KOPT-K1 (cell line): ENCODE data around the gene CD209.

ENCODE experiments used
- H3K27ac ChIP-seq: fragments of 200-600 bp; sonication (generic); 2 replicates; pipeline ENCODE4 v1.5.1; 2016; ENCODE audit warnings: antibody characterized with exemption, mild to moderate bottlenecking, low read depth, low read length; ENCODE audit not compliant: poor library complexity, severe bottlenecking
- H3K36me3 ChIP-seq: fragments of 200-600 bp; sonication (generic); 2 replicates; pipeline ENCODE4 v1.5.1; 2017; ENCODE audit warnings: antibody characterized with exemption, mild to moderate bottlenecking, low read length, moderate library complexity; ENCODE audit not compliant: insufficient read depth
- H3K9me3 ChIP-seq: fragments of 200-600 bp; sonication (generic); 2 replicates; pipeline ENCODE4 v1.5.1; 2017; ENCODE audit warnings: antibody characterized with exemption, low read length, mild to moderate bottlenecking; ENCODE audit not compliant: insufficient read depth, poor library complexity, severe bottlenecking

CD209 gene

DNA sequence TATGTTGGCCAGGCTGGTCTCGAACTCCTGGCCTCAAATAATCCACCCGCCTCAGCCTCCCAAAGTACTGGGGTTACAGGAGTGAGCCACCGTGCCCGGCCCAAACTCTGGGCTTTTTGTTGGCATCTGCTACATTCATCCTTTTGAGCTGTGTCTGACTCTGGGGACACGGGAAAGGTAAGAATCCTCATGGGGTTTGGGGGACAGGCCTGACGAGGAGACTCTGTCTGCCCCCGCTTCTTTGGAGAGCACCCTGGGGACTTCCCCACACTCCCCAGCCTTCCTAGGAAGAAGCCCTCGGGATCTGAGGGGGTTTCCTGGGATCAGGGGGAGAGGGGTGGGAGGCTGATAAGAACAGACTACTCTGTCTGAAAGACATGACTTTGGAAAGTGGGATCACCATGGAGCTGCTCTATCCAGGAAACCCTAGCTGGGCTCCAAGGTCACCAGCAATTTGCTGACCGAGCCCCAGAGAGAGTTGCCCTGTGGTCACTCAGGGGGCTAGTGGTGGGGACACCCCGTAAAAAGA is 37.3 kb downstream of the CD209 start:
- H3K9me3 ChIP-seq = no peaks in the 10 kb centered on the region
- H3K36me3 ChIP-seq = no peaks in the 10 kb centered on the region
- H3K27ac ChIP-seq = no peak overlapping the region

DNA sequence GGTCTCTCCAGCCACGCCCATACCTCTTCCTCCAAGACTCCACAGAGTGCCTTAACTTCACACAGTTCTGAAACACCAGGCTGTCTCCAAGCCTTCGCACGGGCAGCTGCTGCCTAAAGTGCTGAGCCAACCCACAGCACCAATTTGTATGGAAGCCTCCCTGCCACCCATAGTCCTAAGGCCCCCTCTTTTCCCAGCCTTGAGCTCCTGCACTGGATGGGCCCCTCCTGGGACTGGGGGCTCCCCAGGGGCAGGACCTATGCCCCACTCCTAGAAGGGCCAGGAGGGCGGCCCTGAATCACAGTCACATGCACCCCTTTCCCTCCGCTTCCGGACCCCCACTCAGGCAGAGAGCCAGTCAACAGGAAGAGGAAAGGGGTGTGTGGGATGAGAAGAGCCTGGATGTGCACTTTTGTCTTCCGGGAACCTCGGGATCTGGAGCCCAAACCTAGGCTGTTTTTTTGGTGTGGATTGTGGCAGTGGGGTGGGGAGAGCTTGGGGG is 40.3 kb downstream of the CD209 start:
- Histone ChIP-seq H3K27ac (no peak overlapping the region), H3K9me3 (no peaks in the 10 kb centered on the region), H3K36me3 (no peaks in the 10 kb centered on the region)

DNA sequence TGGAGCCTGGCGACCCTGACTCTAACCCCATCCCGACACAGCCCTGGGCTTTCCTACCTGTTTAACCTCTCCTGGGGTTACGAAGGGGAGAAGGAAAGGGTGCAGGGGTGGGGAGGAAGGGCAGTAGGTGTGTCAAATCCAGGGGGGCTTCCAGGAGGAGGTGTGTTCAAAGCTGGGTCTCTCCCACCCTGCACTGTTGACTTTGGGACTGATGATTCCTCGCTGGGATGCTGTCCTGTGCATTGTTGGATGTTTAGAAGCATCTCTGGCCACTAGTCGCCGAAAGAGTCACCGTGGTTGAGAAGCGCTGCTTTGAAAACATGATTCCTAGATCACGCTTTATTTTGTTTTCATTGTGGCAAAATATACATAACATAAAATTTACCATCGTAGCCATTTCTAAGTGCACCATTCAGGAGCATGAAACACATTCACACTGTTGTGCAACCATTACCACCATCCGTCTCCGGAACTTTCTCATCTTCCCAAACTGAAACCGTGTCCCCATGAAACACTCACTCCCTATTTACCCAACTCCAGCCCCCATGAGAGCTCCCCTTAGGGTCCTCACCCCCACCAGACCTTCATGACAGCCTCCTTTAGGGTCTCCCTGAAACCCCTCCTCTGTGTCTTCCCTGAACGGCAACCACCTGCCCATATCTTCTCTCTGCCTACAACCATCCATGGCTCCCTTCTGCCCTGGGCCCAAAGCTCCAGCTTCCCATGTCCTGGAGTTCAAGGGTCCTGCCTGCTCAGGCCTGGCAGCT is 41.0 kb downstream of the CD209 start:
- no peaks in the 10 kb centered on the region for H3K36me3 ChIP-seq
- peak overlapping the region; percentile 31 for H3K27ac ChIP-seq
- H3K9me3 ChIP-seq = no peaks in the 10 kb centered on the region

DNA sequence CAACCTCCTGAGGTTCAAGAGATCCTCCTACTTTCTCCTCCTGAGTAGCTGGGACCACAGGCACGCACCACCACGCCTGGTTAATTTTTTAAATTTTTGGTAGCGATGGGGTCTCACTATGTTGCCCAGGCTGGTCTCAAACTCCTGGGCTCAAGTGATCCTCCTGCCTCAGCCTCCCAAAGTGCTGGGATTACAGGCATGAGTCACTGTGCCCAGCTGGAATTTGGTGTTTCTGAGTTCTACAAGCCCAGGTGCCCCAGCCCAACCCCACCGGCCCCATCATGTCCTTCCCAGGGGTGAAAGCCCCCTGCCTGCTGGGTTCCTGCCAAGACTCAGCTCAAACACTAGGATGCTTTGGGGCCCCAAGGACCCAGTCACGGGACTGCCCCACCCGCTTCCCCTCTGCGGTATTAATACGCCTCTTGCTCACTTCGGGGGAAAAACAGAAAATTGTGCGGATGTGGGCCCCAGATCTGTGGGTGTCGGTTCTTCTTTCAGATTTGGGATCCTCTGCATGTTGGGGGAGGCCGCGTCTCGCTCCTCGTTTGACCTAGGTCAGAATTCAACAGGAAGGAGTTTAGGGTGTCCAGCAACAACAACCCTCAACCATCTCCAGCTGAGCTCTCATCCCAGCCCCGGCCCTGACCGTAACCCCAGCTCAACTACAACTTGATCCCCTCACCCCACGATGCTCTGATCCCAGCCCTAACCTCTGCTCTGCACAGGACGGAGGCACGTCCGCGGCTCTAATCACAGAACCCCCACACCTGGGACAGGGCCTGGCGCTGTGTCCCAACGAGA is 41.7 kb downstream of the CD209 start:
- Histone ChIP-seq H3K36me3 (no peaks in the 10 kb centered on the region), H3K27ac (peak overlapping the region; percentile 31), H3K9me3 (no peaks in the 10 kb centered on the region)

DNA sequence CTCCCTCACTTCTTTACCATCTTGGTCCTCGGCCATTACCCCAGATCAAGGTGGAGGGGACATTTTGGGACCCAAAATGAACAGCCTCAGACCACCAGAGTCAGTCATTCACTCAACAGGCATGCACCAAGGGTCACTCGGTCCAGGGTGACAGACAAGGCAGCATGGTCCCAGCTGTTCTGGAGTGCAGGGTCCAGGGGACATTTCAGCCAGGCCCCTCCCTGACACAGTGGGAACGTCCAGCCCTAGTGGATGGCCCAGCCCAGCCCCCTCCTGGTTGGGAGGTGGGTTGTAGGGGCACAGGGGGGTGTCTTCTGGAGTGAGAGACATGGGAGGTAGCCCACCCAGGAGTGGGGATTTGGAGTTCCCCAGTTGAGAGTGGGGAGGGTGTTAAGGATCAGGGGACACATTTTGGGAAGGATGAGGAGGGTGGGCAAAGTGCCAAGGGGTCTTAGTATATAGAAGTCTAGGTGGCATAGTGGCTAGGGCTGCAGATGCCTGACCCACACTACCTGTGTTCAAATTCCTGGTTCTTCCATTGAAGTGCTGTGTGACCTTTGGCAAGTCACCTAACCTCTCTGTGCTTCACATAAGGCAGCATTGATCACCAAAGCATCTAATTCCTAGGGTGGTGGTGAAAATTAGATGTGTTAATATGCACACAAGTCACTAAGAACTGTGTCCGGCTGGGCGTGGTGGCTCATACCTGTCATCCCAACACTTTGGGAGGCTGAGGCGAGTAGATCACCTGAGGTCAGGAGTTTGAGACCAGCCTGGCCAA is 42.9 kb downstream of the CD209 start:
- no peaks in the 10 kb centered on the region for H3K9me3 ChIP-seq
- no peak overlapping the region for H3K27ac ChIP-seq
- no peaks in the 10 kb centered on the region for H3K36me3 ChIP-seq

DNA sequence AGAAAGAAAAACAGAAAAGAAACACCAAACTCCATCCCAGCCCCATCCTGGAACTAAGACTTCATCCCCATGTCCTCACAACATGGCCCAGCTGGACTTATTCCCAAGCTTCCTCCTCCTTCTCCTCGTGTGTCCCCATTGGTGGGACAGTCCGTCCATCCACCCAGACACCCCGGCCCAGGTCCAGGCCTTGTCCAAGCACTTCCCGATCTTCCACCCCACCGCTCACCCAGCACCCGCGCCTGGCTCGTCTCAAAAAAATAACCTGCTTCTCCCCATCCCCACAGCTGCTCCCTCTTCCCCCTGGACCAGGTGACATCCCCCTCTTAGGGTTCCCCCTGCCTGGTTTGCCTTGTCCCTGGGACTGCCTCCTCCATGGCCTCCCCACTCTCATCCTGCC is 44.0 kb downstream of the CD209 start:
- H3K36me3 ChIP-seq = no peaks in the 10 kb centered on the region
- H3K27ac ChIP-seq = no peak overlapping the region
- no peaks in the 10 kb centered on the region for H3K9me3 ChIP-seq

DNA sequence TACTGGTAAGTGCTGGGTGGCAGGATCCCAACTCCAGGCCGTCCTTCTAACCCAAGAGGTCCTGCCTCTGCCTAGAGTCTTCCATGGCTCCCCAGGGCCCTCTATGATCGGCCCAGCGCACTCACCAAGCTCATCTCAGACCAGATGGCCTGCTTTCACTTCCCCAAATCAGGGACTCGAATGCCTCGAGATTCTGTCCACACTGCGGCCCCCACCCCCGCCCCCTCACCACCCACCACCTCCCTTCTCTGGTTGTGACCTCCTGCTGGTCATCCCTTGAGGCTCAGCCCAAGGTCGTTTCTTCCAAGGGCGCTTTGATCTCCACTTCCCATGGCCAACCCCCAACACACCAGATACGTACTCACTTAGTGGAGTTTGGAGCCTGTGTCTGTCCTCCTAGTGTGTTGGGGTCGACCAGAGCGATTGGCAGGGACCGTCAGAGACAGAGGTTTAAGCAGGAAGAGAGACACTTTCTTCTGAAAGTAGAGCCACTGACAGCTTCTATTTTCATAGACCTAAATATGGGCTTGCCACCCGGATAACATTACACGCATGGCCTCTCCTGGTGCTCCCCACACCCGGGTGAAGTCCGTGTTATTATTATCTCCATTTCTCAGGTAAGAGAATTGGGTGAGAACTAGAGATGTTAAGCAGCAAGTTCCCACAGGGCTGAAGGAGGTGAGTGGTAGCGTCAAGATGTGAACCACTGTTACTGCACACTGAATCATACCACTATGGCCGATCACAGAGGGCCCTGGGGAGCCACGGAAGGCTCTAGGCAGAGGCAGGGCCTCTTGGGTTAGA is 45.5 kb downstream of the CD209 start, which contains the start of gene FCER2:
FCER2 (minus strand) TSS at position 478 of the 804 bp plus-strand sequence. CDS start 2,371 bp downstream, outside the sequence.
- Histone ChIP-seq H3K27ac (no peak within 1 kb of the TSS), H3K36me3 (no peaks in the 10 kb centered on the region), H3K9me3 (no peaks in the 10 kb centered on the region)

DNA sequence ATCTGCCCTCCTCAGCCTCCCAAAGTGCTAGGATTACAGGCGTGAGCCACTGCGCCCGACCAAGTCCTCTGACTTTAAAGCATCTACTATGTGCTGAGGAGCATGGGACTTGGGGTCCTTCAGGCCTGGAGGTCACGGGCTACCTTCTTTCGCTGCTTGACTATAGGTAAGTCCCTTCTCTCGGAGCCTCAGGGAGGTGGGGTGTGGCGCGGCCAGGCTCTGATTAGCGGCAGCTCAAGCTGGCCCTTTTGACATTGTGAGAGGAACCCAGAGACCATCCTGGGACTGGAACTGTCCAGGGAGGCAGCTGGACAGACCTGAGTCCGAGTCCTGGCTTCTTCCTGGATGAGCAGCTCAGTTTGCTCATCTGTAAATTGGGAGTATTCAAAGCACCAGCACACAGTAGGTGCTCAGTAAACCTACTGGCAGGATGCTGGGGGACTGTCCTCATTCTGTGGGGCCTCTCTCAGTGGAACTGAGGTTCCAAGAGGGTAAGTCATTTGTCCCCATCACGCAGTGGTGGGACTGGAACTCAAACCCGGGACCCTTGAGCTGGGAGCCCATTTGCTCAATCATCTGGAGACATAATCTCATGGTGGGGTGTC is 46.2 kb downstream of the CD209 start:
- no peak overlapping the region for H3K27ac ChIP-seq
- no peaks in the 10 kb centered on the region for H3K36me3 ChIP-seq
- H3K9me3 ChIP-seq = no peaks in the 10 kb centered on the region

DNA sequence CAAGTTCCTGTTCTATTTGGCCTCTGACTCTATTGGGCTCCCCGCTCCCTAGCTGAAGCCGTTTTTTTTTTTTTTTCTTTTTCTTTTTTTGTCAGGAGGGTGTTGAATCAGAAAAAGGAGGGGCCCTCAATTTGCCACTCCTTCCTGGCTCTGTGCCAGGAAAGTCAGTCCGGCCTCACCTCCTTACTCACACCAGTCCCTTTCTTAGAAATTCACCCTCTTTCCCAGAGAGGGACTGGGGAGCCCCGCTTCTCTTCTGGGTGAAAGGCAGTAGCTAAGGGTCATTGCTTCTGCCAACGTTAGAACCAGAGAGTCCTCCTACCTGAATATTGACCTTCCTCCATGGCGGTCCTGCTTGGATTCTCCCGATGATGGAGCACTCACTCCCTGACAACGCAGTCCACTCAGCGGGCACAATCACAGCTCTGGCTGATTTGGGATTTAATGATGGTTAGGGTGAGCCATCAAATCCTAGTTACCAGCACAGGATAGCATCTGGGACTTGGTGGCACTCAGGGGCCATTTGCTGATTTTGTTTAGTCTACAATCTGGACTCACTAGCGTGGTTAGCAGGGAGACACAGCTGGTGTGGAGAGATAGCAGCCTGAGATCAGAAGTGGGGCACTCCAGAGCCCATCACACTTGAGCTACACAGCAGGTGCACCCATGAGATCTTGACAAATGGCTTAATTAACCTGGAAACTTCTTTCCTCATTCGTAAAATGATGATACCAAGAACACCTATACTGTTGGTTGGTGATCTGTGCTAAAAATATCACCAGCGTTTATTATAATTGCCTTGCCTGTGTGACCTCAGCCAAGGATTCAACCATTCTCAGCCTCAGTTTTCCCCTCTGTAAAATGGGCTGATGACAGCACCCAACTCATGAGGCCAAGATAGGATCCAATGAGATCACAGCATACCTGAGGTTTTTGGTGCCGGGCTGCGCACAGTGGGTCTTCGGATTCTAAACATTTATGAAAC is 47.6 kb downstream of the CD209 start:
- Histone ChIP-seq H3K36me3 (no peaks in the 10 kb centered on the region), H3K27ac (no peak overlapping the region)

DNA sequence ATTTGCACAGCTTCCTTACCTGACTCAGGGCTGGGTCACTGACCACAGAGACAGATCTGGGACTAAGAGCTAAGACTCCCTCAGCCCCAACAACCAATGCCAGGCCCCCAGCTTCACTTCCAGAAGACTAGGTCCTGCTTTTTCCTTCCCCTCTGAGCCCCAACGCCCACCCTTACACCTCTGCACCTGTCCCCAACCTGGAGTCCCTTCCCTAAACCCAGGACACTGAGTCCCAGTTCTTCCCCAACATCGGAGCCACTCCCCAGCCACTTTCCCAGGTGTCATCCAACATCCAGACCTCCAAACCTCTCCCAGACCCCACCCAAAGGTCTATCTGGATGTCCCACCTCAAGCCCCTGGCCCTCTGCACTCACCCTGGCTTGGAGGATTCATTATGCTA is 48.3 kb downstream of the CD209 start:
- no peak overlapping the region for H3K27ac ChIP-seq
- no peaks in the 10 kb centered on the region for H3K36me3 ChIP-seq
- H3K9me3 ChIP-seq = no peaks in the 10 kb centered on the region

More for the DNA sequence above, 47.6 kb downstream of the CD209 start:
- no peaks in the 10 kb centered on the region for H3K9me3 ChIP-seq

DNA sequence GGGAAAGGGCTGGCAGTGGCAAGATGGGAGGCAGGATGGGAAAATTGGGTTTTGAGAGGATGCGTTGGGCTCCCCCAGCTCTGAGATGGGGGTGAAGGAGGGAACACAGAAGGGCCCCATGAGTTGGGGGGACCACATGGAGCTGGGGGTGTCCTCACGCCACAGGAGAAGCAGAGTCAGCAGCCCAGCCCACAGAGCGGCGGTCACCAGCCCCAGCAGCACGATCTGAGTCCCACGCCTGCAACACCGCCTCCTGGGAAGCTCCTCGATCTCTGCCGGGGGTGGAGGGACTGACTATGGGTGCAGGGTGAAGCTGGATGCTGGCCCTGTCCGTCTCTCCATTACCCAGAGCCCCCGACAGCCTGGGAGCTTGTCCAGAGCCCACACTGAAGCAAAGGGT is 48.8 kb downstream of the CD209 start:
- Histone ChIP-seq H3K36me3 (no peaks in the 10 kb centered on the region), H3K9me3 (no peaks in the 10 kb centered on the region), H3K27ac (no peak overlapping the region)

DNA sequence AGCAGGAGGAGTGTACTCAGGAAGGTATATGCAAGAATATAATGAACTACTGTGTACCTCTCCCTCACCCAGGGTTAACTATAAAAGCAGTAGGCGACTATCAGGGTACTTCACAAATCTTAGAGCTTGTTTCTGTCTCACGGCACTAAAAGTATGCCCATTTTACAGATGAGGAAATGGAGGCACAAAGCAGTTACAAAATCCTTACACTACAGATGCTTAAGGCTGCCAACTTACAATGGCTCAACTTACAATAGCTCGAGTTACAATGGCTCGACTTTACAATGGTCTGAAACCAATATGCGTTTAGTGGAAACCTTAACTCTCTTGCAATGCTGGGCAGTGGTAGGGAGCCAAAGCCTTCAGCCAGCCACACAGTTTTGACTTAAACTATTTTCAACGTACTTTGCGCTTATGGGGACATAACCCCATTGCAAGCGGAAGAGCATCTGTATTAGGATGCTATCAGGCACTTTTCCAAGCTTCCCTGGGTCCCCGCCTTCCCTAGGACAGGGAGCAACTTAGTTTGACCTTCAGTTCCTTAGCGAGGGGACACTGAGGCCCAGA is 49.5 kb downstream of the CD209 start:
- no peak overlapping the region for H3K27ac ChIP-seq
- H3K9me3 ChIP-seq = no peaks in the 10 kb centered on the region
- H3K36me3 ChIP-seq = no peaks in the 10 kb centered on the region

DNA sequence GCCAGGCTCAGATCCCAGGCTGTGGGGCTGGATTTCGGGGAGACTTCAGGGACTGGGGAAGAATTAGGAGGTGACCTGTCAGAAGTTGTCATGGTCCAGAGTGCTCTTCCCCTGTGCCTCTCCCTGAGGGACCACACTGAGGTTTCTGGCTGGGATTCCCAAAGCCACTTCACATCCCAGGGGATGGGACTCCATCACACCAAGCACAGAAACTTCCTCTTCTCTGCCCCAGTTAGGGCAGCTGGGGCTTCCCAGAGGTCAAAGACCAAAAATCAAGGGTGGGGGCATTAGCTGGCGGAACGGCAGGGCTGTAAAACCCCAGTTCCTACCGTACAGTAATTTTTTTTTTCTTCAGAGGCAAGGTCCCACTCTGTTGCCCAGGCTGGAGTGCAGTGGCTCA is 52.8 kb downstream of the CD209 start:
- H3K36me3 ChIP-seq = no peaks in the 10 kb centered on the region
- no peak overlapping the region for H3K27ac ChIP-seq
- H3K9me3 ChIP-seq = no peaks in the 10 kb centered on the region
